HepG2 (cell line): ENCODE results near the gene DOCK10. TPM values are rescaled to one million over a fixed set of nuclear protein-coding genes. Genes with fewer than 3 reads are reported as not detected.

Experiments
- ATAC-seq: fragments of 200-7000 bp; cut with Tn5 transposase; 3 replicates; pipeline ENCODE4 v1.9.1; 2020; ENCODE audit warnings: mild to moderate bottlenecking, moderate library complexity
- BruUV-seq: library from RNA; stranded (reverse); fragments of 400-500 nt; replicated peaks from 2 replicates; lab custom pipeline; 2021; lab: Mats Ljungman, UMichigan
- CTCF ChIA-PET: fragments of 300-600 bp; formaldehyde crosslinking; extraction: SDS; loops from one replicate; lab custom pipeline; 2021; ENCODE audit warnings: low total read pairs, inconsistent platforms, low intra/inter-chr PET ratio; lab: Yijun Ruan, JAX
- POLR2A ChIA-PET: fragments of 350-600 bp; sonication (Branson Sonifier 250); formaldehyde crosslinking; loops from one replicate; lab custom pipeline; 2020; ENCODE audit warnings: antibody characterized with exemption, inconsistent platforms; lab: Yijun Ruan, JAX
- DNase-seq: peaks from one replicate; pipeline ENCODE4 v3.0.0-alpha.2; 2015; ENCODE audit warnings: low spot score
- FAIRE-seq: peaks from 3 replicates; lab custom pipeline; 2011; peaks lifted over from hg19 to GRCh38; lab: Jason Lieb, UNC
- H2AFZ ChIP-seq: one replicate; pipeline ENCODE4 v1.6.1; 2011; ENCODE audit warnings: low read length, inconsistent platforms
- H3K27ac ChIP-seq: fragments of 300-600 bp; 3 replicates; pipeline ENCODE4 v1.8.0; 2011; ENCODE audit warnings: mixed run types, mild to moderate bottlenecking, mixed read lengths, low read length, inconsistent platforms; ENCODE audit not compliant: insufficient read depth; ENCODE audit errors: extremely low read length
- H3K27me3 ChIP-seq, 2 experiments: fragments of 200-600 bp in 1 of 2; 2 replicates in 1 of 2; 3 replicates in 1 of 2; pipeline versions ENCODE4 v1.6.0 to v1.8.0; 2011; ENCODE audit warnings: low read length in 2 of 2, mild to moderate bottlenecking in 2 of 2, moderate library complexity in 2 of 2, inconsistent platforms in 1 of 2; ENCODE audit not compliant: insufficient read depth in 2 of 2, control insufficient read depth in 1 of 2
- H3K36me3 ChIP-seq, 2 experiments: fragments of 200-600 bp in 1 of 2; replicated peaks in 1 of 2; 2 replicates in 1 of 2; 3 replicates in 1 of 2; pipeline versions ENCODE4 v1.5.1 to v1.8.0; 2011; ENCODE audit warnings: low read length in 2 of 2, inconsistent platforms in 1 of 2; ENCODE audit not compliant: insufficient read depth in 2 of 2, control insufficient read depth in 1 of 2
- H3K4me1 ChIP-seq: 2 replicates; pipeline ENCODE4 v1.5.1; 2012; ENCODE audit warnings: low read length, inconsistent platforms; ENCODE audit not compliant: insufficient read depth
- H3K4me2 ChIP-seq: 2 replicates; pipeline ENCODE4 v1.6.0; 2011; ENCODE audit warnings: low read depth, low read length, inconsistent platforms
- H3K4me3 ChIP-seq, 3 experiments: fragments of 200-600 bp in 1 of 3; sonication (generic), shearing (Covaris generic) in 1 of 3; replicated peaks in 1 of 3; 2 replicates each; pipeline ENCODE4 v1.5.1; 2011 to 2016; ENCODE audit warnings: low read length in 3 of 3, inconsistent platforms in 2 of 3, low read depth in 2 of 3, mild to moderate bottlenecking in 2 of 3, control low read depth in 1 of 3, mixed read lengths in 1 of 3; ENCODE audit not compliant: insufficient read depth in 1 of 3
- H3K79me2 ChIP-seq: one replicate; pipeline ENCODE4 v1.6.1; 2011; ENCODE audit warnings: low read length, inconsistent platforms; ENCODE audit not compliant: insufficient read depth
- H3K9ac ChIP-seq: 2 replicates; pipeline ENCODE4 v1.6.0; 2011; ENCODE audit warnings: mild to moderate bottlenecking, low read depth, low read length, inconsistent platforms; ENCODE audit not compliant: insufficient read depth
- H3K9me3 ChIP-seq: 2 replicates; pipeline ENCODE4 v1.5.1; 2012; ENCODE audit warnings: mild to moderate bottlenecking, low read length
- H4K20me1 ChIP-seq: 2 replicates; pipeline ENCODE4 v1.6.0; 2011; ENCODE audit warnings: inconsistent platforms, mild to moderate bottlenecking, low read length, moderate library complexity; ENCODE audit not compliant: insufficient read depth
- KDM3A ChIP-seq: IDR thresholded peaks from 2 replicates; pipeline ENCODE4 v1.6.1; 2018; ENCODE audit warnings: low read depth, missing compliant biosample characterization
- MYNN ChIP-seq: sonication (generic); formaldehyde crosslinking; IDR thresholded peaks from 2 replicates; pipeline ENCODE4 v1.4.0; 2020; ENCODE audit warnings: mild to moderate bottlenecking, low read depth, missing genetic modification reagents
- NFYC ChIP-seq: IDR thresholded peaks from 2 replicates; pipeline ENCODE4 v1.6.1; 2016; ENCODE audit warnings: missing genetic modification reagents, missing compliant biosample characterization
- RFX5 ChIP-seq: IDR thresholded peaks from 2 replicates; pipeline ENCODE4 v1.6.1; 2011; ENCODE audit warnings: low read depth, low read length, improper control_type of control experiment
- SNAPC4 ChIP-seq: sonication (generic); formaldehyde crosslinking; IDR thresholded peaks from 2 replicates; pipeline ENCODE4 v1.4.0; 2020; ENCODE audit warnings: mild to moderate bottlenecking, missing genetic modification reagents
- SRSF1 ChIP-seq: fragments of 200-400 bp; formaldehyde crosslinking; optimal IDR thresholded peaks from 2 replicates; pipeline ENCODE3; 2017; ENCODE audit warnings: mild to moderate bottlenecking, low read depth, low read length, moderate library complexity
- SRY ChIP-seq: sonication (generic); formaldehyde crosslinking; IDR thresholded peaks from 2 replicates; pipeline ENCODE4 v1.8.0; 2022; ENCODE audit warnings: mild to moderate bottlenecking, missing genetic modification reagents
- ZGPAT ChIP-seq: IDR thresholded peaks from 2 replicates; pipeline ENCODE4 v1.6.1; 2016; ENCODE audit warnings: mild to moderate bottlenecking
- ZKSCAN8 ChIP-seq: IDR thresholded peaks from 2 replicates; pipeline ENCODE4 v1.6.1; 2016; ENCODE audit warnings: borderline replicate concordance, missing genetic modification reagents, missing compliant biosample characterization
- ZNF549 ChIP-seq: sonication (generic); formaldehyde crosslinking; IDR thresholded peaks from 2 replicates; pipeline ENCODE4 v1.5.0; 2020; ENCODE audit warnings: missing genetic modification reagents
- ZNF609 ChIP-seq: sonication (generic); formaldehyde crosslinking; IDR thresholded peaks from 2 replicates; pipeline ENCODE4 v1.4.0; 2020; ENCODE audit warnings: mild to moderate bottlenecking, missing genetic modification reagents, borderline replicate concordance
- ZNF740 ChIP-seq: sonication (generic); formaldehyde crosslinking; IDR thresholded peaks from 2 replicates; pipeline ENCODE4 v1.4.0; 2020; ENCODE audit warnings: missing genetic modification reagents
- in situ Hi-C: cut with HindIII; loops from 2 replicates; pipeline ENCODE4 v1.10.0; 2017; ENCODE audit warnings: low pct_unique_long_range_greater_than_20kb; ENCODE audit not compliant: extremely low pct_ligation_motif_present
- intact Hi-C: fragments of 100-400 bp; cut with micrococcal nuclease; formaldehyde crosslinking; loops from one replicate; pipeline ENCODE4 v1.10.0; 2022; ENCODE audit not compliant: unreplicated experiment
- polyA plus RNA-seq, 8 experiments: library from polyadenylated mRNA; depleted of rRNA in 3 of 8; stranded (reverse) in 7 of 8; unstranded in 1 of 8; fragments of >200 nt; fragmentation: Illumina TruSeq in 4 of 8; extraction: Trizol in 4 of 8; gene quantifications; 2 replicates each; pipeline versions ENCODE4 v1.2.1 to v1.2.3, GENCODE V29; 2011 to 2016; ENCODE audit warnings: low read depth in 4 of 8, missing spikeins in 1 of 8, mixed read lengths in 1 of 8; ENCODE audit not compliant: insufficient read depth in 1 of 8
- total RNA-seq, 5 experiments: library from RNA; depleted of rRNA; stranded (reverse); fragments of >200 nt; fragmentation: Illumina TruSeq; extraction: Trizol; gene quantifications; 2 replicates each; pipeline ENCODE4 v1.2.3, GENCODE V29; 2016; ENCODE audit warnings: low read depth in 1 of 5

Gene DOCK10
- total and polyA plus RNA-seq, 2 of the 13 experiments (the other 11 are each of a cell fraction or from before 2014, with no cell fraction given): not detected

GRCh38 chr2:224860786-224861185 lies 181.5 kb downstream of the DOCK10 start:
- Histone ChIP-seq H3K27me3 (no peaks in the 10 kb centered on the region), H2AFZ (no peak overlapping the region), H3K4me2 (no peak overlapping the region), H3K9me3 (no peaks in the 10 kb centered on the region), H3K36me3 (no peaks in the 10 kb centered on the region), H3K9ac (no peak overlapping the region), H4K20me1 (no peaks in the 10 kb centered on the region), H3K4me1 (no peaks in the 10 kb centered on the region), H3K4me3 (no peak overlapping the region), H3K79me2 (no peaks in the 10 kb centered on the region), H3K27ac (no peak overlapping the region)
- FAIRE-seq (no peak), DNase-seq (no peak), ATAC-seq (no peak)
- in situ Hi-C loops (no loop called here), intact Hi-C loops (no loop called here)
- TF ChIP-seq ZGPAT (CRISPR knock-in tag) (no peak), NFYC (no peak), ZKSCAN8 (CRISPR knock-in tag) (no peak), ZNF740 (CRISPR knock-in tag) (no peak), MYNN (CRISPR knock-in tag) (no peak), RFX5 (no peak), ZNF549 (CRISPR knock-in tag) (no peak), SNAPC4 (CRISPR knock-in tag) (no peak), ZNF609 (CRISPR knock-in tag) (no peak), SRSF1 (no peak), KDM3A (CRISPR knock-in tag) (no peak), SRY (no peak)
- CTCF ChIA-PET: no interaction called here
- no TSS peak for BruUV-seq
- POLR2A ChIA-PET: no interaction called here
